Muscle of back (tissue), 11 donors: ENCODE results near the gene TECR. TPM values are rescaled to one million over a fixed set of nuclear protein-coding genes. Genes with fewer than 3 reads are reported as not detected.
"Not testable (repeated sequence)": the region's sequence is repeated elsewhere in the genome, so short reads cannot be mapped to it uniquely, and the experiment has no call there.

Source experiments
- DNase-seq, 3 donors: peaks; one replicate each; pipeline versions ENCODE4 v3.0.0 to v3.0.0-alpha.2; 2013
- polyA plus RNA-seq, 10 donors: library from polyadenylated mRNA; unstranded; fragments of 120-200 nt; gene quantifications; one replicate each; pipeline ENCODE4 v1.2.1, GENCODE V29; 2013; ENCODE audit not compliant: insufficient read length in 10 of 10

Gene TECR
- polyA plus RNA-seq, 10 donors: 72.1 to 120 (median 103) TPM

DNA sequence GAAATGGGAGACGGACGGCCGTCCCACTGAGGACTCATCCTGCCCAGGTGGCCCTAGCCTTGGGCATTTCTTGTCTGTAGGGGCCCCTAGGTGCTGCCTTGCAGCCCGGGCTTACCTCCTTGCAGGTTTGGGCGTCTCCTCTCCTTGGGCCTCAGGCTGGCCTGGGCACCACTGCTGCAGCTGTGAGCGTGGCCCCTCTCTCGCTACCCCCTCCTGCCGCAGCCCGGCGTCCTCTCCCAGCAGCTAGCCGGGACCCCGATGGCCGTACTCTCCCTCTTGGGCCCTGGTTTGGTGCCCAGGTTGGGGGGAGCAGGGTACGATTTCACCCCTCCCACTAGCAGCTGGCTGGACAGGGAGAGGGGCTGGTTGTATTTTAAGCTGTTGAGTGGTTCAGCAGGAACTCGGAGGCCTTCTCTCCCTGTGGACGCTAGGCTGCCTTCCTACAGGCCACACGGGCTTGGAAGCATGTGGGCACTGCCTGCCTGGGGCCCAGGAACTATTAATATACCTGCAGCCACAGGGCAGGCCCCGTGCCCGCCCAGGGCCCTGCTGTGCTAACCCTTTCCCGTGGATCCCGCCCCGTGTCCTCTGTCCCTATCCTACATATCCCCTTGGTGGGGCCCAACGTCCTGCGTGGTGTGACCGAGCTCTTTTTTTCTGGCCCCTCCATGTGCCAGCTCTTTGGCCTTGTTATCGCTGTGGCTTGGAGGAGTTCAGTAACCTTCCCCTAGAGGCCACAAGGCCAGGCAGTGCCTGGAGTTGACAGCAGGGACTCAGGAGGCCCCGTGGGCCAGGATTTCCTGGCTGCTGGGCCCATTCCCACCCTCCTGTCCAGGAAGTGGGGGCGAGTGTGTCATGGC lies 30.8 kb downstream of the TECR start:
- DNase-seq: no peak

DNA sequence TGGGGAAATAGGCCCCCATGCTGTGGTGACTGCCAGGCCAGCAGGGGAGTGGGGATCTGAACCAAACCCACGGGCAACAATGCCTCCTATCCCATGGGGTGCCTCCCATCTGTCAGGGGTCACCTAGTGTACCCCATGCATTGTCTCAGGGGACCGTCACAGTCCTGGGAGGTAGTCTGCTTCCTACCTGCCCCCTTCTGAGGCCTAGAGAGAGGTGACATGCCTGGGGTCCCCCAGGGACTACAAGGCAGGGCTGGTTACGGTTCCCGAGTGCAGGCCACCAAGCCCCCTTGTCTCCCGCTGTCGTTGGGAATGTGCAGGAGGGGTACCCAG lies 31.3 kb downstream of the TECR start:
- no peak for DNase-seq

DNA sequence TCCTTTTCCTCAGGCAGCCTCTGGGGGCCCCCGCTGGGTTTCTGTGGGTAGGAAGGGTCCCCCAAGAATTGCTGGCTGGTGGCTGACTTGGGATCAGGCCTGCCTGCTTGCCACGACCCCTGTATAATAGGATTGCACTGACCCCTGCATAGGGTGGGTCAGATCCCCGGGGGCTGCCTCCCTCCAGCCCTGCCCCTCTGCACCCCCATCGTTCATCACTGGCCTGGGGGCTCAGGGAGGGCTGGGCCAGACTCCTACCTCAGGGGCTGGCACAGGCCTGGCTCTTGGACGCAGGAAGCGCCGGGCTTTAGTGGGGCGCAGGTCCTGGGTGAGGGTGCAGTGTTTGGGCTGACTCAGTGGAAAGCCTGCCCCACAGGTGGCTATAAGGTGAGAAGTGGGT lies 31.9 kb downstream of the TECR start:
- no peak for DNase-seq

DNA sequence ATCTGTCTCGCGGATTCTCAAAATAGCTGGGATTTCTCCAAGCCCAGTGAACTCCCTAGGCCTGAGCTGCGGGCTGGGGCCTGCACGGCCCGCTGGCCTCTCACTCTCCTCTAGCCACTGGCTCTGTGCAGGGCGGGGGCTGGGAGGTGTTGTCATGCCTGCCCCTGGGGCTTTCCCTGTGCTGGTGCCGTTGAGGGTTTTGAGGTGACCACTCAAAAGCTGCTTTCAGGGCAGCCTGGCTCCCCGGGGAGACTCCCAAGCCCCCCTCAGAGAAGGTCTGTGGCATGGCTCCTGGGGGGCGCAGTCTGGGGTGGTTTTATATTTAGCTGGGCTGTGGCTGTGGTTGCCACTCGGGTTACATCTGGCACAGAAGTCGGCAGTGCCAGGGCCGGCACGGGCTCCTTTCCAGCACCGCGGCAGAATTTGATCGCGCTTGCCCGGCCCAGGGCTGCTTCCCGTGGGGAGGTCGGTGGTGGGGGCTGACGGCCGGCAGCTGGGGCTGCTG lies 32.5 kb downstream of the TECR start:
- DNase-seq: peak in 2 of 3 donors; percentile 60 to 73

DNA sequence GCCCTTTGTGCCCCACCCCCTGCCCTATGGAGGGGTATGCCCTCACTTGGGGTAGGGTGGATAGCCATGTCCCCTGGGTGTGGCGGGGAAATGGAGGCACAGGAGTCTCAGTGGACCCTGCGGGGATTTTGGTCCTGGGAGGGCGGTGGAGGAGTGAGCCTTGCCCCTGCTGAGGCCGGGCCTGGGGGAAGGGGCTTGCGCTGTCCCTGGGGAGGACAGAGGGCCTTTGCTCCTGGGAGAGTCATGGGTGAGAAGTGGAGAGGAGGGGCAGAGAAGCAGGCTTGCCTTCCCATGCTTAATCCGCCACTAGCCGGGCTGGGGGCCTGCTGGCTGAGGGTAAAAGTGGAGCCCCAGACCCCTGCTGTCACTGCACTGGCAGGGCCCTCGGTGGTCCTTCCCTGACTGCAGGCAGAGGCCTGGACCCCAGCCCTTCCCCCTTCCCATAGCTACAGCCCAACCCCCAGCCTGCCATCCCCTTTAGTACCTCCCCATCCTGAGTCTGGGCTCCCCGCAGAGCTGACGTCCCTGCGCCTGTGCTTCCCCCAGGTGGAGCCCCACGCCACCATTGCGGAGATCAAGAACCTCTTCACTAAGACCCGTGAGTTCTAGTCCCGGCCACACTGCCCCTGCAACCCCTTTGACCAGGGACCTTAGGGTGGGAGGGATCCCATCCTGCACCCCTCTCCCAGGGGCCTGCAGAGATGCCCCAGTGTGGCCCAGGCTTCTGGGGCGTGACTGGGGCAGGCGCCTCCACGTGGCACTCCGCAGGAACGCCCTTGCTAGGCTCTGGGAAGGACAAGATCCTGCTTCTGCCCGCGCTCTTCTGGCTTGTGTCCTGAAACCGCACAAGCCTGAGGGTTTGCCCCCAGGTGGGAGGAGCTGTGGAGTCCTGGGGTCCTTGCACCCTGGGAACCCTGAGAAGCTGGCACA lies 33.5 kb downstream of the TECR start:
- no peak for DNase-seq

DNA sequence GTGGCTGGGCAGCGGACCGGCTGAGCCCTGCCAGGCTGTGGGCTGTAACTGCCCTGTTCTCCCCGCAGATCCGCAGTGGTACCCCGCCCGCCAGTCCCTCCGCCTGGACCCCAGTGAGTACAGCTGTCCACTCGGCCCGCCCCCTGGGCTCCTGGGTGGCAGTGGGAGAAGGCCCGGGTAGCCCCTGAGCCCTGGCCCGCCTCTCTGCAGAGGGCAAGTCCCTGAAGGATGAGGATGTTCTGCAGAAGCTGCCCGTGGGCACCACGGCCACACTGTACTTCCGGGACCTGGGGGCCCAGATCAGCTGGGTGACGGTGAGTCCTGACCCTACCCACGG lies 34.2 kb downstream of the TECR start:
- DNase-seq: no peak

DNA sequence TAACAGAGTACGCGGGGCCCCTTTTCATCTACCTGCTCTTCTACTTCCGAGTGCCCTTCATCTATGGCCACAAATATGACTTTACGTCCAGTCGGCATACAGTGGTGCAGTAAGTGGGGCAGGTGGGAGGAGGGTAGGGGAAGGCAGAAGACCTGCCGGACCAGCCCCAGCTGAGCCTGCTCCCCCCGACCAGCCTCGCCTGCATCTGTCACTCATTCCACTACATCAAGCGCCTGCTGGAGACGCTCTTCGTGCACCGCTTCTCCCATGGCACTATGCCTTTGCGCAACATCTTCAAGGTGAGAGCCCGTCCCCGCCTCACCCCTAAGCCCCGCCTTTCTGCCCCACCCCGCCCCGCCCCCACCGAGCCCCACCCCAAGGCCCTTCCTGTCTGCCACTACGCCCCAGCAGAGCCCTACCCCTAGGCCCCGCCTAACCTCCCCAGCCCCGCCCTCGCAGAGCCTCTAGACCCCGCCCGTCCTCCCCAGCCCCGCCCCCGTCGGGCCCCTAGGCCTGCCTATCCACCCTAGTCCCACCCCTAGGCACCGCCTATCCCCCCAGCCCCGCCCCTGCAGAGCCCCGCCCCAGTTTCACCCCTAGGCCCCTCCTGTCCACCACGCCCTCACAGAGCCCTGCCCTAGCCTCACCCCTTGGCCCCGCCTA lies 34.7 kb downstream of the TECR start:
- no peak for DNase-seq

DNA sequence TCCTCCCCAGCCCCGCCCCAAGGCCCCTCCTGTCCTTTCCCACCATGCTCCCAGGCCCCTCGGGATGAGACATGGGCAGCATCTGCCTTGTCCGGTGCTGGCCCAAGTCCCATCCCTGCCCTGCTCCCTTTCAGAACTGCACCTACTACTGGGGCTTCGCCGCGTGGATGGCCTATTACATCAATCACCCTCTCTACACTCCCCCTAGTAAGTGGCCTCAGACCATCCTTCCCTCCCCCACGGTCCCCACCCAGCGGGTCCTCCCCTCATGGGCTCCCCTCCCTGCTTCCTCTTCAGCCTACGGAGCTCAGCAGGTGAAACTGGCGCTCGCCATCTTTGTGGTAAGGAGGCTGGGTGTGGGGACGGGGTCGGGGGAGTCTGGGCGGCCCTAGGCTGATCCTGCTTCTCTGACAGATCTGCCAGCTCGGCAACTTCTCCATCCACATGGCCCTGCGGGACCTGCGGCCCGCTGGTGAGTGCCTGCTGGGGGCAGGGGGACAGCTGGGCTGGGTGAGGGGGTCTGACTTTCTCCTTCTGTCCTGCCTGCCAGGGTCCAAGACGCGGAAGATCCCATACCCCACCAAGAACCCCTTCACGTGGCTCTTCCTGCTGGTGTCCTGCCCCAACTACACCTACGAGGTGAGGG lies 35.4 kb downstream of the TECR start:
- not testable (repeated sequence) for DNase-seq

DNA sequence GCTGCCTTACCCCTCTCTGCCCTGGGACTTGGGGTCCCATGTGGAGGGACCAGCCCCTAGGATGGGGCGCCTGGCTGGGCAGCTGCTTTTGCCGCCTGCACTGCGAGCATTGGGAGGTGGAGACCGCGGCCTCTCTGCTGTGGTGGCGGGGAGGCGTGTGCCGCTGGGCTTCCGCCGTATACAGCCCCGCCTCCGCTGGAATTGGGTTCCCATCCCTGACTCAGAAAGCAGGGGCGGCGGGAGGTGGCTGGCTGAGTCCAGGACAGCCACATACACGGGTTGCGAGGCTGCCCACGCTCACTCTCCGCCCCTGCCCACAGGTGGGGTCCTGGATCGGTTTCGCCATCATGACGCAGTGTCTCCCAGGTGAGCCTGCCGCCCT lies 35.9 kb downstream of the TECR start:
- no peak for DNase-seq

DNA sequence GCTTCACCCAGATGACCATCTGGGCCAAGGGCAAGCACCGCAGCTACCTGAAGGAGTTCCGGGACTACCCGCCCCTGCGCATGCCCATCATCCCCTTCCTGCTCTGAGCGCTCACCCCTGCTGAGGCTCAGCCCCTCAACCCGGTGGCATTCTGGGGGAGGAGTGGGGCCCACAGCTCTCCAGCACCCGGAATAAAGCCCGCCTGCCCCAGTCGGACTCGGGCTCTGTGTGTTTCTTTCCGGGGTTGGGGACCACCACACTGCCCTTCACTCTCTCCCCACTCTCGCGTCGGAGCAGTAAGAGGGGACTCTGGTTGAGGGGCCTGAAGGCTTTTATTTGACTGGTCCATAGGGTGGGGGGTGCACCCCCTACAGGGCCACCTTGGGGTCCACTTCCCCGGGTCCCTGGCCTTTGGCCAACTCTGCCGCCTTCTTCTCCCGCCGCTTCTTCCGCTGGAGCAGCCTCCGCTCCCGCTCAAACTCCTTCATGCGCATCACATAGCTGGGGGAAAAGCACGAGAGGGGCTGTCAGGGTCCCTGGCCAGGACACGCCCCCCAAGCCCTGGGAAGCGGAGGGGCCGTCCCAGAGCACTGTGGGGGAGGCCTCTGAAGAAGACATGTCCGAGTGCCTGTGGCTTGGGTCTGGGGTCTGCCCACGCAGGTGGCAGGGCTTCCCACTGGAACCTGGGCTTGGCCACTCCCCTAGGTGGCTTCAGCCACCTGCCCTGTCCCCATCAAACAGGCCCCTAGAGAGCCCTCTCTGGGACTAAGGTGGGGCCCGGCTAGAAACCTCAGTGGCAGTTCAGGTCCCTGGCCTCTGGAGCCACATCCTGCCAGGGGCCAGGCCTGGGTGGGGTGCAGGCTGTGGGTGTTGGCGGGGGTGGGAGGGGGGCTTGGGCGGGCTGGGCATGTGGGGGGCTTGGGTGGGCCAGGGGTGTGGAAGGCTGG lies 36.6 kb downstream of the TECR start:
- no peak for DNase-seq

DNA sequence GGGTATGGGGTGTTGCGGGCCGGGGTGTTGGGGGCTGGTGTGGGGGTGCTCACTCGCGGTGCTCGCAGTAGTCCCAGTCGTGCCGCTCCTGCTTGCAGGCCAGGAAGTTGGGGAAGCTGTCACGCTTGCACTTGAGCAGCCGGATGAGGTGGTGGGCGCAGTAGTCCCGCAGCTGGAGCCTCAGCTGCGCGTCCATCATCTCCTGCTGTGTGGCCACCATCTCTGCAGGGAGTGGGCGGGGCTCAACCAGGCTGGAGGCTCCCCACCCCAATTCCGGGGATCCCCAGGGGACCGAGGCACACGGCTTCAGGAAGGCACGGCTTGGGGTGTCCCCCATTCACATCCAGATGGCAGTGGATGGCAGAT lies 37.3 kb downstream of the TECR start:
- DNase-seq: no peak

DNA sequence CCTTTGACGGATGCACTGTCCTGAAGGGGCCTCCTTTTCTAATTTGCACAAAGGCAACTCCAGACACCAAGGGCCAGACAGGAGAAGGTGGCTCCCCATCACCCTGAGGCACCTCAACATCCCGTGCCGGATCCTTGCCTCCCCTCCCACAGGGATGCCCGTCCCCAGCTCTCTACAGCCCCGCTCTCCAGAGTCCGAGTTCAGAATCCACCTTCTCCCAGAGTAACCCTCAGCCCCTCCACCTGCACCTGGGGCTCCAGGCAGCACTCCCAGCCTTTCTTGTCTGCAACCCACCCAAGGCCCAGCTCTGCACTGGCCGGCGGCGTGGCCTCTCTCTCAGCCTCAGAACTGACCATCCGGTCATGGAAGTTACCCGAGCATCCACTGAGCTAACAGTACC lies 37.7 kb downstream of the TECR start:
- DNase-seq: no peak

DNA sequence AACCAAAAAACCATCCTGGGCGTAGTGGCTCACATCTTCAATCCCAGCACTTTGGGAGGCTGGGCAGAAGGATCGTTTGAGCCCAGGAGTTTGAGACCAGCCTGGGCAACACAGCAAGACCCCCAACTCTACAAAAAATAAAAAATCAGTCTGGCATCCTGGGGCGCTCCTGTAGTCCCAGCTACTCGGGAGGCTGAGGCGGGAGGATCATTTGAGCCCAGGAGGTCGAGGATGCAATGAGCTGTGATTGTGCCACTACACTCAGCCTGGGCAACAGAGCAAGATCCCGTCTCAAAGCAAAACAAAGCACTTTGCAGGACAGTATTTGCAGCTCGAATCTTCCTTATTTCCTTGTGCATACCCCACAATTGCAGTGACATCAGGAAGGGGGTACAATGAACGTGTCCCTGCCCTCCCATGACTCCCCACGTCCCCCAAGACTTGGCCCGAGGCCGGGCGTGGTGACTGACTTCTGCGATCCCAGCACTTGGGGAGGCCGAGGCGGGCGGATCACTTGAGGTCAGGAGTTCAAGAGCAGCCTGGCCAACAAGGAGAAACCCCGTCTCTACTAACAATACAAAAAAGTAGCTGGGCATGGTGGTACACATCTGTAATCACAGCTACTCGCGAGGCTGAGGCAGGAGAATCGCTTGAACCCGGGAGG lies 41.6 kb downstream of the TECR start:
- DNase-seq: no peak

DNA sequence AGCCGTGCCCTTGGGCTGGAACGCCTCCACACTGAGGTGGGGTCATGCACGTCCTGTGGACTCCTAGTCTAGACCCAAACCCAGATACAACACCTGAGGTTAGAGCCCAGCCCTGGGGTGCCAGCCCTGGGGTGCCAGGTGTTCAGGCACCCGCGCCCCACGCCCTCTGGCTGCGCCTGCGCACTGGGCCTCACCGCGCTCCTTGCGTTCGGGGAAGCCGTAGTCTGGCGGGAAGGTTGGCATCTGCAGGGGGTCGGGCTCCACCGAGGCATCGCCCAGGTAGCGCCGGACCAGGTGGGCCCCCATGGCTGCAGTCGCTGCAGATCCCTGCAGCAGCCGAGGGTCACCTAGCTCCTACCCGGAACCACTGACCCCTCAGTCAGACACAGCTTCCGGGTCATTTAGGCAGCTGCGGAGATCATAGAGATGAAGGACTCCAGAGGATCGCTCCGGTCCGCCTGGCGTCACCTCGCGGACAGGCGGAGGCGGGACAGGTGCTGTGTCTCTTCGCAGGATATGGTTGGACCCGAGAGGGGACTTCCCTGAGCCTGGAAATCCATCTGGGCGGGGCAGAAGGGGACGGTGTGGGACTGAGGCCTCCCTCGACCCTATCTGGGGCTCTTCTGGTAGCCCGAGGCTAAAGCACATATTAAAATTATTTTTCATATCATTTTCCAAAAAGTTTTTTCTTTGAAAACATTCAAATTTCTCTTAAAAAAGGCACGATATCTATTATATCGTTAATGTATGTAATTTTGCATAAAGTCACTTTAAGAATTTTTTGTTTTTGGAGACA lies 42.5 kb downstream of the TECR start, which contains the start of gene NDUFB7:
Gene NDUFB7, minus strand, starts transcription at position 372 of the 796 bp plus-strand sequence. Its CDS starts 66 bp downstream, at position 306.
- DNase-seq: peak; percentile 93 to 97 (median 94)

DNA sequence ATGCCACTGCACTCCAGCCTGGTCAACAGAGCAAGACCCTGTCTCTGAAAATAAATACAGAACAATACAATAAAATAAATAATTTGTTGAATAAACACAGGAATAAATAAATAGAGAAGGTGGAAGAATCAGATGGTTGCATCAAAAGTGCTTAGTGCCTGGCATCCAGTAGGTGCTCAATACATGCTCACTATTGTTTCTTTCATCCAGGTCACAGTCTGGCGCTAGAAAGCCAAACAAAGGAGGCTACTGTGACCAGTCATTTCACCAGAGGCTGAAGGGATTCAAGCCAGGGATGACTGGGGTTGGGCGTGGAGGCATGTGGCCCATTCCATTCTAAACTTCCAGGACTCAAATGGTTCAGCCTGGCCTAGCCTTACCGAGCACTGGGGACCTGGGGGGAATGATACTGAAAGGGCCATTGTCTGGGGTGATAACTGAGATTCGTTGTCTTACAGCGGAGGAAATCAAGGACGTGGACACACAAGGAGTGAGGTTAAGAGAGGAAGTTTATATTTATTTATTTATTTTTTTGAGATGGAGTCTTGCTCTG lies 46.1 kb downstream of the TECR start:
- no peak for DNase-seq

DNA sequence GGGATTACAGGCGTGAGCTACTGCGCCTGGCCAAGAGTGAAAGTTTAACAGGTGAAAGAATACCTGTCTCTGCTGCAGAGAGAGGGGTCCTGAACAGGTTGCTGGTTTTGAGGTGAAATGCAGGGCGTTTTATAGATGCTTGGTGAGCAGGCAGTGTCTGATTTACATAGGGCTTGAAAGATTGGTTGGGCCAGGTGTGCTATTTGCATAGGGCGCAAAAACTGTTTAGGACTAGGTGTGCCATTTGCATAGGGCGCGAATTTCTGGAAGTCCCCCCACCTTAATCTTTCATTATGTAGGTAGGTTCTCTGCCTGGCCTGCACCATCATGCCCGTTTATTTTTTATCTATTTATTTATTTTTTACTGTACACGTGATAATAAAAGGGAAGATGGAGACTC lies 47.0 kb downstream of the TECR start:
- DNase-seq: no peak

DNA sequence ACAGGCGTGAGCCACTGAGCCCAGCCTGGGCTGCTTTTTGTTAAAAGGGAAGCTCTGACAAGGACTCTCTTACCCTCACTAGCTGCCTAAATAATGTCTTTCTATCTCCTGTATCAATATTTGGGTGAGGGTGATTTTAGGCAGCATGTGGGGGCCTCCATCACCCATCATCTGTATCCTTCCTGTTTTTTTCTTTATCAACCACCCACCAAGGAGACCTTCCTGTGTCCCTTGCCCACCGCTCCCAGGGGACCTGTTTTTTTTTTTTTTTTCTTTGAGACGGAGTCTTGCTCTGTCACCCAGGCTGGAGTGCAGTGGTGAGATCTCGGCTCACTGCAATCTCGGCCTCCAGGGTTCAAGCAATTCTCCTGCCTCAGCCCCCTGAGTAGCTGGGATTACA lies 47.9 kb downstream of the TECR start:
- no peak for DNase-seq

DNA sequence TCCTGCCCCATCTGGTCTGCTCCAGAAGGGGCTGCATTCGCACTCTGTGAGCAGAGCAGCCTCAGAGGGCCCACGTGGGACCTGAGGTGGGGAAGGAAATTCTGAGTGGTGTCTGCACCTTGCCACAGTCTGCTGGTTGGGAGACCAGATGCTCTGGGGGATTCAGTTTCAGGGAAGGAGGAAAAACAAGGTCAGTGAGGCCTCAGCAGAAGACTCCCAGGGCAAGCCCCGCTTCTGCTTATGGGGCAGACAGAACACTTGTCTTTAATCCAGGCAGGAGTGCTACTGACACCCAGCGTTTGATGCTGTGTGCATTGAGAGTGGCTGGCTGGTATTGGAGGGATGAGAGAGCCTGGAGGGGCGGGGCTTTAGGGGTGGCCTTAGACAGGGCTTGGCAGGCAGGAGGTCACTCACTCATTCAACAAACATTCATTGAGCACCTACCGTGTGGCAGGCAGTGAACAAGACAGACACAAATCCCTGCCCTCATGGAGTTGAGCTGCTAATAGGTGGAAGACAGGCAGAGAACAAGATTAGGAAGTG lies 48.6 kb downstream of the TECR start:
- DNase-seq: no peak
